H1 (cell line): Measurements from ENCODE around the gene HMCN1. TPM values are rescaled to one million over a fixed set of nuclear protein-coding genes. Genes with fewer than 3 reads are reported as not detected.

Experiments used
- CEBPB ChIP-seq: IDR thresholded peaks from 2 replicates; pipeline ENCODE4 v1.6.1; 2012; ENCODE audit warnings: low read depth, low read length
- CTBP2 ChIP-seq: IDR thresholded peaks from 2 replicates; pipeline ENCODE4 v1.7.0; 2011; ENCODE audit warnings: borderline replicate concordance, mild to moderate bottlenecking, moderate library complexity, mixed read lengths, low read length; ENCODE audit not compliant: insufficient read depth, insufficient read length
- E2F6 ChIP-seq: IDR thresholded peaks from 2 replicates; pipeline ENCODE4 v1.6.1; 2012; ENCODE audit warnings: inconsistent platforms
- POLR2A ChIP-seq, 2 experiments: IDR thresholded peaks; 1 replicate in 1 of 2; 2 replicates in 1 of 2; pipeline ENCODE4 v1.6.1; 2011; ENCODE audit warnings: low read depth in 2 of 2, low read length in 2 of 2, mild to moderate bottlenecking in 2 of 2; ENCODE audit errors: control extremely low read depth in 1 of 2
- SIRT6 ChIP-seq: IDR thresholded peaks from one replicate; pipeline ENCODE4 v1.7.1; 2012; ENCODE audit warnings: low read length, inconsistent platforms
- polyA plus RNA-seq, 7 experiments: library from polyadenylated mRNA; depleted of rRNA in 3 of 7; stranded (reverse) in 5 of 7; unstranded in 2 of 7; fragments of >200 nt in 5 of 7; fragments of 200-250 nt in 2 of 7; gene quantifications; 1 replicate in 5 of 7; 2 replicates in 1 of 7; 4 replicates in 1 of 7; pipeline versions ENCODE4 v1.2.1 to v1.2.3, GENCODE V29; 2011 to 2013; ENCODE audit warnings: missing spikeins in 2 of 7, mixed read lengths in 2 of 7
- total RNA-seq: library from RNA; stranded (reverse); fragmentation: NEBNext Ultra II Directional; extraction: Animal tissue kit (Norgen Biotek cat#: 25700); gene quantifications from 2 replicates; pipeline ENCODE4 v1.2.1, GENCODE V29; 2021

Gene HMCN1
- total and polyA plus RNA-seq, 2 of the 8 experiments (the other 6 are each of a cell fraction or from before 2014, with no cell fraction given) = 13.8 to 14.6 TPM

- no peak for TF ChIP-seq CTBP2
- no peak for TF ChIP-seq CEBPB
- no peak for TF ChIP-seq POLR2A (IDR thresholded peaks at IDR 0.05; ENCODE audit: control extremely low read depth in 1 of 2, low read depth in 2 of 2, low read length in 2 of 2)
- TF ChIP-seq SIRT6 = no peak
- TF ChIP-seq E2F6 = no peak
- TF ChIP-seq, all 59 proteins: peak for 0
Observed at GRCh38 chr1:186213225-186213607, 479.0 kb downstream of the HMCN1 start (continued).
